ENCODE data around the gene PPFIBP1. TPM values are rescaled to one million over a fixed set of nuclear protein-coding genes. Genes with fewer than 3 reads are reported as not detected.
A peak's percentile ranks its signal among the peaks of the same experiment; 100 is the strongest.

PPFIBP1 gene
- total and polyA plus RNA-seq, 2 donors (not counting 1 experiment from before 2014, with no cell fraction given): 3.3 to 15.0 TPM

GRCh38 chr12:27534765-27535161 is 10.8 kb downstream of the PPFIBP1 start:
- TF ChIP-seq EZH2 (IDR thresholded peaks at IDR 0.05; ENCODE audit: borderline replicate concordance, insufficient read depth, low read depth, low read length, poor library complexity, severe bottlenecking) (no peak), CTCF (IDR thresholded peaks at IDR 0.05) (no peak)
- CTCF ChIA-PET: interaction anchor here (1.3 kb wide), 1 partner anchor 10 kb away, joined by 3 read pairs; no protein-coding TSS in a partner anchor
- POLR2A ChIA-PET: interaction anchor here (0.6 kb wide), 1 partner anchor 11 kb away, joined by 4 read pairs; the partner anchor contains the start of gene PPFIBP1

GRCh38 chr12:27535318-27535717 is 11.3 kb downstream of the PPFIBP1 start:
- intact Hi-C loops (cut with micrococcal nuclease): no loop called here

More at GRCh38 chr12:27534765-27535161, 10.8 kb downstream of the PPFIBP1 start:
- DNase-seq: no peak
- peaks cover 62 to 65% of the 10 kb centered on the region in 2 donors for H3K4me1 ChIP-seq (ENCODE audit: control insufficient read depth in 2 of 2, insufficient read depth in 2 of 2, low read length in 2 of 2)
- H3K4me1 Mint-ChIP-seq: peaks cover 73% of the 10 kb centered on the region
- peak overlapping the region; percentile 25 for H3K9ac ChIP-seq (ENCODE audit: low read length)
- H2AFZ ChIP-seq (ENCODE audit: insufficient read depth, low read depth, low read length, poor library complexity, severe bottlenecking): no peak overlapping the region
- peak overlapping the region in 1 of 2 donors; percentile 53 for H3K27ac ChIP-seq (ENCODE audit: low read length in 2 of 2)
- H3K36me3 ChIP-seq (replicated peaks in 1 of 2; ENCODE audit: control extremely low read depth in 1 of 2, control insufficient read depth in 1 of 2, extremely low read depth in 1 of 2, insufficient read depth in 2 of 2, low read length in 1 of 2): no peaks in the 10 kb centered on the region
- peaks cover 7% of the 10 kb centered on the region for H3K27me3 Mint-ChIP-seq
- no peak for ATAC-seq (ENCODE audit: low read depth)
- H3K79me2 ChIP-seq (ENCODE audit: control insufficient read depth, insufficient read depth, low read length): peaks cover 14% of the 10 kb centered on the region
- H3K9me3 Mint-ChIP-seq (ENCODE audit: insufficient read depth): no peaks in the 10 kb centered on the region
- WGBS (ENCODE audit: insufficient coverage): no CpG with 5 or more reads among the region's 1 CpG
- intact Hi-C loops (cut with micrococcal nuclease): loop anchor here (1.0 kb wide), 1 partner anchor 10 kb away; the partner anchor contains the start of gene PPFIBP1
- peak overlapping the region; percentile 36 for H3K4me3 Mint-ChIP-seq
- no peaks in the 10 kb centered on the region for H3K9me3 ChIP-seq (ENCODE audit: control extremely low read depth in 1 of 3, control insufficient read depth in 2 of 3, insufficient read depth in 1 of 3, low read length in 2 of 3)
- H3K4me2 ChIP-seq (replicated peaks; ENCODE audit: low read depth, low read length, poor library complexity, severe bottlenecking): peak overlapping the region; percentile 60
- H3K27ac Mint-ChIP-seq: peak overlapping the region; percentile 39
- H4K20me1 ChIP-seq (ENCODE audit: control insufficient read depth, insufficient read depth, low read length, poor library complexity, severe bottlenecking): no peaks in the 10 kb centered on the region
- H3K4me3 ChIP-seq (ENCODE audit: control extremely low read depth in 1 of 5, extremely low read depth in 1 of 5, insufficient read depth in 1 of 5, low read depth in 2 of 5, low read length in 4 of 5): peak overlapping the region in 1 of 5 experiments; percentile 10
- H3K27me3 ChIP-seq (replicated peaks in 1 of 4; ENCODE audit: control extremely low read depth in 1 of 4, control insufficient read depth in 3 of 4, insufficient read depth in 4 of 4, low read length in 3 of 4): no peaks in the 10 kb centered on the region

More at GRCh38 chr12:27535318-27535717, 11.3 kb downstream of the PPFIBP1 start:
- no peak for ATAC-seq (ENCODE audit: low read depth)
- TF ChIP-seq EZH2 (IDR thresholded peaks at IDR 0.05; ENCODE audit: borderline replicate concordance, insufficient read depth, low read depth, low read length, poor library complexity, severe bottlenecking): no peak
- TF ChIP-seq CTCF (IDR thresholded peaks at IDR 0.05): no peak
- no peak overlapping the region for H3K27ac Mint-ChIP-seq
- no peak overlapping the region for H3K9ac ChIP-seq (ENCODE audit: low read length)
- CTCF ChIA-PET: no interaction called here
- H3K27ac ChIP-seq (ENCODE audit: low read length in 2 of 2): no peak overlapping the region
- DNase-seq: no peak
- H3K36me3 ChIP-seq (replicated peaks in 1 of 2; ENCODE audit: control extremely low read depth in 1 of 2, control insufficient read depth in 1 of 2, extremely low read depth in 1 of 2, insufficient read depth in 2 of 2, low read length in 1 of 2): no peaks in the 10 kb centered on the region
- peaks cover 62% of the 10 kb centered on the region in 2 donors for H3K4me1 ChIP-seq (ENCODE audit: control insufficient read depth in 2 of 2, insufficient read depth in 2 of 2, low read length in 2 of 2)
- no peaks in the 10 kb centered on the region for H3K9me3 Mint-ChIP-seq (ENCODE audit: insufficient read depth)
- no peaks in the 10 kb centered on the region for H4K20me1 ChIP-seq (ENCODE audit: control insufficient read depth, insufficient read depth, low read length, poor library complexity, severe bottlenecking)
- peaks cover 7% of the 10 kb centered on the region for H3K27me3 Mint-ChIP-seq
- H3K4me3 Mint-ChIP-seq: no peak overlapping the region
- peak overlapping the region; percentile 60 for H3K4me2 ChIP-seq (replicated peaks; ENCODE audit: low read depth, low read length, poor library complexity, severe bottlenecking)
- 79% methylated on average over 3 of the region's 6 CpGs for WGBS (ENCODE audit: insufficient coverage)
- peaks cover 19% of the 10 kb centered on the region for H3K79me2 ChIP-seq (ENCODE audit: control insufficient read depth, insufficient read depth, low read length)
- H2AFZ ChIP-seq (ENCODE audit: insufficient read depth, low read depth, low read length, poor library complexity, severe bottlenecking): no peak overlapping the region
- no peaks in the 10 kb centered on the region for H3K9me3 ChIP-seq (ENCODE audit: control extremely low read depth in 1 of 3, control insufficient read depth in 2 of 3, insufficient read depth in 1 of 3, low read length in 2 of 3)
- no peaks in the 10 kb centered on the region for H3K27me3 ChIP-seq (replicated peaks in 1 of 4; ENCODE audit: control extremely low read depth in 1 of 4, control insufficient read depth in 3 of 4, insufficient read depth in 4 of 4, low read length in 3 of 4)
- POLR2A ChIA-PET: no interaction called here
- peaks cover 69% of the 10 kb centered on the region for H3K4me1 Mint-ChIP-seq
- H3K4me3 ChIP-seq (ENCODE audit: control extremely low read depth in 1 of 5, extremely low read depth in 1 of 5, insufficient read depth in 1 of 5, low read depth in 2 of 5, low read length in 4 of 5): no peak overlapping the region
